ENCODE data around the gene BRINP1.

Gene BRINP1

GRCh38 chr9:119117409-119117808, 251.8 kb downstream of the BRINP1 start:
- TF ChIP-seq, protein P1, sequence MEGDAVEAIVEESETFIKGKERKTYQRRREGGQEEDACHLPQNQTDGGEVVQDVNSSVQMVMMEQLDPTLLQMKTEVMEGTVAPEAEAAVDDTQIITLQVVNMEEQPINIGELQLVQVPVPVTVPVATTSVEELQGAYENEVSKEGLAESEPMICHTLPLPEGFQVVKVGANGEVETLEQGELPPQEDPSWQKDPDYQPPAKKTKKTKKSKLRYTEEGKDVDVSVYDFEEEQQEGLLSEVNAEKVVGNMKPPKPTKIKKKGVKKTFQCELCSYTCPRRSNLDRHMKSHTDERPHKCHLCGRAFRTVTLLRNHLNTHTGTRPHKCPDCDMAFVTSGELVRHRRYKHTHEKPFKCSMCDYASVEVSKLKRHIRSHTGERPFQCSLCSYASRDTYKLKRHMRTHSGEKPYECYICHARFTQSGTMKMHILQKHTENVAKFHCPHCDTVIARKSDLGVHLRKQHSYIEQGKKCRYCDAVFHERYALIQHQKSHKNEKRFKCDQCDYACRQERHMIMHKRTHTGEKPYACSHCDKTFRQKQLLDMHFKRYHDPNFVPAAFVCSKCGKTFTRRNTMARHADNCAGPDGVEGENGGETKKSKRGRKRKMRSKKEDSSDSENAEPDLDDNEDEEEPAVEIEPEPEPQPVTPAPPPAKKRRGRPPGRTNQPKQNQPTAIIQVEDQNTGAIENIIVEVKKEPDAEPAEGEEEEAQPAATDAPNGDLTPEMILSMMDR (IDR thresholded peaks at IDR 0.05; ENCODE audit: low read depth, low read length): no peak
- H3K4me3 ChIP-seq (replicated peaks in 1 of 2; ENCODE audit: low read depth in 2 of 2, low read length in 2 of 2): no peak overlapping the region
- no peak for DNase-seq (ENCODE audit: low read depth in 2 of 2)

Data from cardiac fibroblast (primary cell).